ENCODE data around the gene NDOR1.
A peak's percentile ranks its signal among the peaks of the same experiment; 100 is the strongest.

Gene NDOR1

DNA sequence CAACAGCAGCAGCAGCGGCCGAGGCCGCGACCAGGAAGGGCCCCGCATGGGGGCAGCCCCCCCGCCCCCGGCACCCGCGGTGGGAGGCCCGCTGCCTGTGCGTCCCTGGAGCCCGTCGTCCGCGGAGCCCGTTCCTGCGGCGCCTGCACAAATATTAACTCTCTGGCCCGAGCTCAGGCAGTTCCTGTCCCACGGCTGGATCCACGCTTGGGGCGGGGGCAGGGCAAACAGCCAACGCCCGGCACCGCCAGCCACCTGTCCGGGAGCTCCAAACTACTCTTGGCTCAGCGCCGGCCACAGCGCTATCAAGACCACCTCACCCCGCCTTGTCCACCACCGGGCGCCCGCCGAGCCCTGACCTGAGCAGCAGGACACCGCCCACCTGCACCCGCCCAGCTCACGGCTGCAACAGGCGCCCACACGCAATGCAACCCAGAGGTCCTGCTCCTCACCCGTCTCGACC lies 35.6 kb upstream of the NDOR1 start, which contains the start of gene LRRC26:
Gene LRRC26, minus strand, starts transcription at position 156 of the 463 bp plus-strand sequence. Its CDS starts 108 bp downstream, at position 48.
- H4K20me1 ChIP-seq (ENCODE audit: control insufficient read depth, insufficient read depth, low read depth, low read length), result no peaks in the 10 kb centered on the region
- H3K4me1 ChIP-seq (ENCODE audit: control insufficient read depth, low read length), result peaks cover 30% of the 10 kb centered on the region
- no peaks in the 10 kb centered on the region for H3K36me3 ChIP-seq (ENCODE audit: control insufficient read depth, low read length)
- H3F3A ChIP-seq (ENCODE audit: control insufficient read depth, insufficient read depth), result no peaks in the 10 kb centered on the region
- no peaks in the 10 kb centered on the region for H3K9me3 ChIP-seq (ENCODE audit: control insufficient read depth, insufficient read depth, low read length)
- no peak within 1 kb of the TSS for H3K27ac ChIP-seq (ENCODE audit: low read depth, low read length)
- no peak for TF ChIP-seq EZH2phosphoT487 (IDR thresholded peaks at IDR 0.05; ENCODE audit: borderline replicate concordance, low read length)
- TF ChIP-seq, protein P1, sequence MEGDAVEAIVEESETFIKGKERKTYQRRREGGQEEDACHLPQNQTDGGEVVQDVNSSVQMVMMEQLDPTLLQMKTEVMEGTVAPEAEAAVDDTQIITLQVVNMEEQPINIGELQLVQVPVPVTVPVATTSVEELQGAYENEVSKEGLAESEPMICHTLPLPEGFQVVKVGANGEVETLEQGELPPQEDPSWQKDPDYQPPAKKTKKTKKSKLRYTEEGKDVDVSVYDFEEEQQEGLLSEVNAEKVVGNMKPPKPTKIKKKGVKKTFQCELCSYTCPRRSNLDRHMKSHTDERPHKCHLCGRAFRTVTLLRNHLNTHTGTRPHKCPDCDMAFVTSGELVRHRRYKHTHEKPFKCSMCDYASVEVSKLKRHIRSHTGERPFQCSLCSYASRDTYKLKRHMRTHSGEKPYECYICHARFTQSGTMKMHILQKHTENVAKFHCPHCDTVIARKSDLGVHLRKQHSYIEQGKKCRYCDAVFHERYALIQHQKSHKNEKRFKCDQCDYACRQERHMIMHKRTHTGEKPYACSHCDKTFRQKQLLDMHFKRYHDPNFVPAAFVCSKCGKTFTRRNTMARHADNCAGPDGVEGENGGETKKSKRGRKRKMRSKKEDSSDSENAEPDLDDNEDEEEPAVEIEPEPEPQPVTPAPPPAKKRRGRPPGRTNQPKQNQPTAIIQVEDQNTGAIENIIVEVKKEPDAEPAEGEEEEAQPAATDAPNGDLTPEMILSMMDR (IDR thresholded peaks at IDR 0.05; ENCODE audit: low read depth, low read length, poor library complexity, severe bottlenecking), result no peak
- H3K4me3 ChIP-seq (ENCODE audit: low read length), result no peak within 1 kb of the TSS; the same call in 1 of the 2 replicates
- no peaks in the 10 kb centered on the region for H3K79me2 ChIP-seq (ENCODE audit: control insufficient read depth, low read length)
- no peaks in the 10 kb centered on the region for H3K9me2 ChIP-seq (replicated peaks; ENCODE audit: control insufficient read depth, low read length)
- peaks cover 45% of the 10 kb centered on the region for H3K27me3 ChIP-seq (ENCODE audit: control insufficient read depth, low read length)
- peak within 1 kb of the TSS; percentile 19; the same call in 1 of the 2 replicates for H3K4me2 ChIP-seq (ENCODE audit: low read length)

DNA sequence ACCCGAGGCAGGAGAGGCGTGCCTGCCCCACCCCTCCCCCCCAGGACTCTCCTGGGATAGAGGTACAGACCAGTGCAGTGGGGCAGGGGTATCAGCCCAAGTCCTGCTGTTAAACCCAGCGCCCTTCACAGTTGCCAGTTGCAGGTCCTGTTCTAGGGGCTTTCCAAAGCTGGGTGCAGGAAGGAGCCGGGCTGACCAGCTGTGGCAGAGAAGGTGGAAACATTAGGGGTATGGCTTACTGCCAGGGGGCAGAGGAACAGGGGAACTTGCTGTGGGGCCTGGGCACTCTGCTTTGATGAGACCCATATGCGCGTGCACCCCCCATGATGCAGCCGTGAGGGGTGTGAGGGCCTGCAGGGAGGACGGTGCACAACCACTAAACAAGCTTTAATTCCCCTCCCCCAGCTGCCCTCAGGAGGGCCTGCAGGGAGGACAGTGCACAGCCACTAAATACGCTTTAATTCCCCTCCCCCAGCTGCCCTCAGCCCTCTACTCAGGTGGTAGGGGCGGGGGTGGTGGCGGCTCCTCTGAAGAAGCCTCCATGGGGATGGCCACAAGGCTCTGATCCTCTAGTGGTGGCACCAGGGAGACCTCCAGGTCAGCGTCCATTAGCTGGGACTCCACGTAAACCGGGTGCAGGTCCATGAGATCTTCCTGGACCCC lies 34.9 kb upstream of the NDOR1 start:
- Histone ChIP-seq H3K4me2 (ENCODE audit: low read length) (no peak overlapping the region), H3K9me3 (ENCODE audit: control insufficient read depth, insufficient read depth, low read length) (no peaks in the 10 kb centered on the region), H4K20me1 (ENCODE audit: control insufficient read depth, insufficient read depth, low read depth, low read length) (peaks cover 1% of the 10 kb centered on the region; the same call in 1 of the 2 replicates), H3K27me3 (ENCODE audit: control insufficient read depth, low read length) (peaks cover 45% of the 10 kb centered on the region), H3K4me1 (ENCODE audit: control insufficient read depth, low read length) (peaks cover 35% of the 10 kb centered on the region), H3K36me3 (ENCODE audit: control insufficient read depth, low read length) (no peaks in the 10 kb centered on the region), H3K4me3 (ENCODE audit: low read length) (no peak overlapping the region), H3F3A (ENCODE audit: control insufficient read depth, insufficient read depth) (no peaks in the 10 kb centered on the region), H3K79me2 (ENCODE audit: control insufficient read depth, low read length) (no peaks in the 10 kb centered on the region), H3K27ac (ENCODE audit: low read depth, low read length) (no peak overlapping the region), H3K9me2 (replicated peaks; ENCODE audit: control insufficient read depth, low read length) (no peaks in the 10 kb centered on the region)
- TF ChIP-seq, protein P1 (IDR thresholded peaks at IDR 0.05; ENCODE audit: low read depth, low read length, poor library complexity, severe bottlenecking), result no peak
- TF ChIP-seq EZH2phosphoT487 (IDR thresholded peaks at IDR 0.05; ENCODE audit: borderline replicate concordance, low read length), result no peak

DNA sequence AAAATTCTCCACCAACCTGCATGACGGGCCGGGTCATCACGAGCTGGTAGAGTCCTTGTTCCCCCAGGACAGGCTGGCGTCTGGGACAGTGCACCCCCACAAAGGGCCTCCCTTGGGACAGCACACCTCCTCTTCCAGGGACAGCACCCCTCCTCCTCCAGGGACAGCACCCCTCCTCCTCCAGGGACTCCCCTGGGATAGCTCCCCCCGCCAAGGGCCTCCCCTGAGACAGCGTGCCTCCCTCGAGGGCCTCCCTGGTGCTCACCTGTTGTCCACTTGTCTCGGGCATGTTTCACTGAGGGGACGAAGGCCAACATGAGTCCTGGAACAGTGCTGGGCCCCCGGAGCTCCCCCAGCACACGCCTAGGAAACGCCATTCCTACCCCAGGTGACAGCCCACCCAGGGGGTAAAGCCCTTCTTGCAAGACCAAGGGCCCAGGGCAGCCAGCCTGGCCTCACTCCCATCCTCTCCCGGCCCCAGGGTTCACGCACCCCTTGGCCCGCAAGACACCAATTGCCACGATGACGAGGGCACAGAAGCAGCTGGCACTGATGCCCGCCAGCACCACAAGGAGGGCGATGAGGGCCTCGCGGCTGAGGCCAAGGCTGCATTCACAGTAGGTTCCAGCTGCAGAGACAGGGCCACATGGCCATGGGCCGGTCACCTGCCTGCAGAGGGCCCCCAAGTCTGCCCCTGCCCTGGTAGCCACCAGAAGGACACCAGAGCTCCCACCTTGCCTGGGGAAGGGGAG lies 34.2 kb upstream of the NDOR1 start:
- peaks cover 5% of the 10 kb centered on the region; the same call in 1 of the 2 replicates for H4K20me1 ChIP-seq (ENCODE audit: control insufficient read depth, insufficient read depth, low read depth, low read length)
- no peak overlapping the region for H3K4me3 ChIP-seq (ENCODE audit: low read length)
- H3K4me1 ChIP-seq (ENCODE audit: control insufficient read depth, low read length), result peaks cover 35% of the 10 kb centered on the region

More for the DNA sequence above, 34.2 kb upstream of the NDOR1 start:
- Histone ChIP-seq H3K4me2 (ENCODE audit: low read length) (no peak overlapping the region), H3K27me3 (ENCODE audit: control insufficient read depth, low read length) (peaks cover 44% of the 10 kb centered on the region), H3K27ac (ENCODE audit: low read depth, low read length) (no peak overlapping the region), H3K79me2 (ENCODE audit: control insufficient read depth, low read length) (no peaks in the 10 kb centered on the region), H3F3A (ENCODE audit: control insufficient read depth, insufficient read depth) (peaks cover 5% of the 10 kb centered on the region), H3K36me3 (ENCODE audit: control insufficient read depth, low read length) (no peaks in the 10 kb centered on the region), H3K9me3 (ENCODE audit: control insufficient read depth, insufficient read depth, low read length) (no peaks in the 10 kb centered on the region), H3K9me2 (replicated peaks; ENCODE audit: control insufficient read depth, low read length) (no peaks in the 10 kb centered on the region)
- TF ChIP-seq, protein P1 (IDR thresholded peaks at IDR 0.05; ENCODE audit: low read depth, low read length, poor library complexity, severe bottlenecking), result no peak
- TF ChIP-seq EZH2phosphoT487 (IDR thresholded peaks at IDR 0.05; ENCODE audit: borderline replicate concordance, low read length), result no peak
